ENCODE measurements around the gene PCDHGC5. TPM values are rescaled to one million over a fixed set of nuclear protein-coding genes. Genes with fewer than 3 reads are reported as not detected.
A peak's percentile ranks its signal among the peaks of the same experiment; 100 is the strongest.

PCDHGC5 gene
- total RNA-seq, 2 experiments from 2014 or later, result 4.4 to 5.0 TPM

GRCh38 chr5:141486091-141486490 is 2.8 kb upstream of the PCDHGC5 start:
- Histone ChIP-seq H3K4me1 (ENCODE audit: insufficient read depth, low read length, poor library complexity, severe bottlenecking) (peaks cover 51% of the 10 kb centered on the region), H3K9me3 (ENCODE audit: low read length) (no peaks in the 10 kb centered on the region), H4K20me1 (ENCODE audit: insufficient read depth, low read length) (0 out of 2 replicates have a peak, but pooled peaks cover 6% of the 10 kb centered on the region), H3K4me2 (ENCODE audit: low read length) (0 out of 2 replicates have a peak overlapping the region, but pooled peaks have one; percentile 70), H3K4me3 (ENCODE audit: low read depth, low read length, poor library complexity, severe bottlenecking) (no peak overlapping the region), H3K36me3 (ENCODE audit: insufficient read depth, low read length) (peaks cover 64% of the 10 kb centered on the region), H3K9me2 (ENCODE audit: insufficient read depth, low read length) (no peaks in the 10 kb centered on the region), H3K79me2 (ENCODE audit: insufficient read depth, low read depth, low read length) (peaks cover 40% of the 10 kb centered on the region), H2AFZ (ENCODE audit: low read length) (no peak overlapping the region), H3K27ac (ENCODE audit: low read depth, low read length, poor library complexity, severe bottlenecking) (no peak overlapping the region)
- TF ChIP-seq CTCF (conservative IDR thresholded peaks at IDR 0.05; ENCODE audit: low read length), result no peak
- TF ChIP-seq EZH2phosphoT487 (IDR thresholded peaks at IDR 0.05; ENCODE audit: borderline replicate concordance, low read depth, low read length), result no peak
- ChIA-PET CTCF (ENCODE audit: unreplicated experiment) (interaction anchor here (1.3 kb wide), 1 partner anchor 10 kb away, joined by 4 read pairs; the partner anchor contains the start of gene PCDHGC3), POLR2A (interaction anchor here (1.2 to 8.2 kb wide), 2 partner anchors 19 to 46 kb away, joined by 3 to 109 read pairs; no protein-coding TSS in a partner anchor)
- no peak for DNase-seq (ENCODE audit: low spot score)
- intact Hi-C loops (cut with micrococcal nuclease; ENCODE audit: unreplicated experiment), result no loop called here
- BruUV-seq (replicated peaks), result no TSS peak

- no peak overlapping the region for H3K4me3 ChIP-seq (ENCODE audit: low read depth, low read length, poor library complexity, severe bottlenecking)
- H3K4me1 ChIP-seq (ENCODE audit: insufficient read depth, low read length, poor library complexity, severe bottlenecking), result peaks cover 42% of the 10 kb centered on the region
- no peak for DNase-seq (ENCODE audit: low spot score)
- intact Hi-C loops (cut with micrococcal nuclease; ENCODE audit: unreplicated experiment), result no loop called here
- 0 out of 2 replicates have a peak, but pooled peaks cover 6% of the 10 kb centered on the region for H4K20me1 ChIP-seq (ENCODE audit: insufficient read depth, low read length)
- no peak overlapping the region for H3K4me2 ChIP-seq (ENCODE audit: low read length)
- peaks cover 68% of the 10 kb centered on the region for H3K36me3 ChIP-seq (ENCODE audit: insufficient read depth, low read length)
- no peak overlapping the region for H2AFZ ChIP-seq (ENCODE audit: low read length)
- peaks cover 30% of the 10 kb centered on the region for H3K79me2 ChIP-seq (ENCODE audit: insufficient read depth, low read depth, low read length)
- POLR2A ChIA-PET, result interaction anchor here (8.2 kb wide), 1 partner anchor 18 kb away, joined by 109 read pairs; no protein-coding TSS in a partner anchor
- no peaks in the 10 kb centered on the region for H3K9me3 ChIP-seq (ENCODE audit: low read length)
- H3K9me2 ChIP-seq (ENCODE audit: insufficient read depth, low read length), result no peaks in the 10 kb centered on the region
- CTCF ChIA-PET (ENCODE audit: unreplicated experiment), result no interaction called here
- TF ChIP-seq EZH2phosphoT487 (IDR thresholded peaks at IDR 0.05; ENCODE audit: borderline replicate concordance, low read depth, low read length) (no peak), CTCF (conservative IDR thresholded peaks at IDR 0.05; ENCODE audit: low read length) (no peak)
- no peak overlapping the region for H3K27ac ChIP-seq (ENCODE audit: low read depth, low read length, poor library complexity, severe bottlenecking)
- BruUV-seq (replicated peaks), result no TSS peak
Observed at GRCh38 chr5:141487131-141487530, 1.8 kb upstream of the PCDHGC5 start.

- Histone ChIP-seq H3K4me3 (ENCODE audit: low read depth, low read length, poor library complexity, severe bottlenecking) (no peak overlapping the region), H3K9me3 (ENCODE audit: low read length) (no peaks in the 10 kb centered on the region), H3K79me2 (ENCODE audit: insufficient read depth, low read depth, low read length) (peaks cover 7% of the 10 kb centered on the region; the same call in 1 of the 2 replicates), H2AFZ (ENCODE audit: low read length) (no peak overlapping the region), H3K36me3 (ENCODE audit: insufficient read depth, low read length) (peaks cover 72% of the 10 kb centered on the region), H4K20me1 (ENCODE audit: insufficient read depth, low read length) (0 out of 2 replicates have a peak, but pooled peaks cover 6% of the 10 kb centered on the region), H3K4me1 (ENCODE audit: insufficient read depth, low read length, poor library complexity, severe bottlenecking) (peaks cover 19% of the 10 kb centered on the region), H3K9me2 (ENCODE audit: insufficient read depth, low read length) (no peaks in the 10 kb centered on the region), H3K27ac (ENCODE audit: low read depth, low read length, poor library complexity, severe bottlenecking) (no peak overlapping the region), H3K4me2 (ENCODE audit: low read length) (no peak overlapping the region)
- no peak for TF ChIP-seq CTCF (conservative IDR thresholded peaks at IDR 0.05; ENCODE audit: low read length)
- TF ChIP-seq EZH2phosphoT487 (IDR thresholded peaks at IDR 0.05; ENCODE audit: borderline replicate concordance, low read depth, low read length), result no peak
- intact Hi-C loops (cut with micrococcal nuclease; ENCODE audit: unreplicated experiment), result no loop called here
- ChIA-PET CTCF (ENCODE audit: unreplicated experiment) (no interaction called here), POLR2A (interaction anchor here (0.9 to 2.7 kb wide), 3 partner anchors 9 to 27 kb away, joined by 3 to 8 read pairs (median 7); no protein-coding TSS in a partner anchor)
- DNase-seq (ENCODE audit: low spot score), result no peak
- BruUV-seq (replicated peaks), result no TSS peak
Observed at GRCh38 chr5:141489841-141490240, 960 bp downstream of the PCDHGC5 start.

All from OCI-LY7 (cell line).